Aorta (tissue), 5 donors: ENCODE results near the gene NOXA1. TPM values are rescaled to one million over a fixed set of nuclear protein-coding genes. Genes with fewer than 3 reads are reported as not detected.

Experiments used
- ATAC-seq: fragments of 200-7000 bp; cut with Tn5 transposase; one replicate; pipeline ENCODE4 v1.9.1; 2022; ENCODE audit warnings: moderate library complexity; ENCODE audit not compliant: low FRiP score
- DNase-seq, 2 donors: peaks; one replicate each; pipeline ENCODE4 v3.0.0-alpha.2; 2020
- H3K27ac ChIP-seq, 2 donors: one replicate each; pipeline ENCODE4 v1.5.1; 2013; ENCODE audit warnings: low read length in 2 of 2, mild to moderate bottlenecking in 2 of 2, moderate library complexity in 2 of 2, control low read depth in 1 of 2, inconsistent platforms in 1 of 2, low read depth in 1 of 2
- H3K27me3 ChIP-seq, 2 donors: one replicate each; pipeline ENCODE4 v1.6.1; 2013; ENCODE audit warnings: control low read depth in 1 of 2, low read length in 1 of 2, mild to moderate bottlenecking in 1 of 2, moderate library complexity in 1 of 2; ENCODE audit not compliant: insufficient read depth in 2 of 2, control insufficient read depth in 1 of 2
- H3K36me3 ChIP-seq, 2 donors: one replicate each; pipeline ENCODE4 v1.6.1; 2013; ENCODE audit warnings: control low read depth in 1 of 2, low read length in 1 of 2, mild to moderate bottlenecking in 1 of 2; ENCODE audit not compliant: insufficient read depth in 2 of 2, control insufficient read depth in 1 of 2
- H3K4me1 ChIP-seq, 2 donors: one replicate each; pipeline ENCODE4 v1.6.1; 2013; ENCODE audit warnings: low read length in 2 of 2, control low read depth in 1 of 2, mild to moderate bottlenecking in 1 of 2, moderate library complexity in 1 of 2; ENCODE audit not compliant: insufficient read depth in 2 of 2, control insufficient read depth in 1 of 2
- H3K4me3 ChIP-seq, 2 donors: one replicate each; pipeline ENCODE4 v1.5.1; 2013; ENCODE audit warnings: low read length in 2 of 2, control low read depth in 1 of 2, mild to moderate bottlenecking in 1 of 2
- H3K9me3 ChIP-seq: one replicate; pipeline ENCODE4 v1.6.1; 2013; ENCODE audit warnings: mild to moderate bottlenecking, low read length; ENCODE audit not compliant: control insufficient read depth
- whole genome bisulfite sequencing, 2 donors: extraction: QIAGEN DNeasy Blood & Tissue Kit; methylation state at CpG; one replicate each; pipeline ENCODE4 v1.1.7; 2013; 5-methylcytosine and 5-hydroxymethylcytosine counted together
- intact Hi-C, 2 donors: fragments of 100-400 bp; cut with DNase I; formaldehyde crosslinking; loops; one replicate each; pipeline versions ENCODE4 v1.14.2 to v1.15.0; 2022
- microRNA-seq, 2 donors: library from miRNA; unstranded; fragments of <30 nt; microRNA quantifications; one replicate each; pipeline ENCODE4 v1.2.0, GENCODE V29; 2020
- polyA plus RNA-seq, 2 donors: library from polyadenylated mRNA; stranded (reverse); fragments of 200-250 nt; gene quantifications; one replicate each; pipeline ENCODE4 v1.2.3, GENCODE V29; 2013
- total RNA-seq, 2 donors: library from RNA; stranded (reverse); fragmentation: NEBNext Ultra II Directional; extraction: Animal tissue kit (Norgen Biotek cat#: 25700); gene quantifications; one replicate each; pipeline ENCODE4 v1.2.1, GENCODE V29; 2021
- donor health status: healthy with polysubstance abuse.
- donor health status: Bipolar disorder and iron deficiency.
- donor health status: DM: no; HTN: no; CAD: no.
- donor health status: DM: no; HTN: no; CAD: no.
- donor health status: DM: yes; HTN: yes; CAD: no.

NOXA1 gene
- total and polyA plus RNA-seq, 4 donors = 2.9 to 12.6 (median 6.3) TPM

DNA sequence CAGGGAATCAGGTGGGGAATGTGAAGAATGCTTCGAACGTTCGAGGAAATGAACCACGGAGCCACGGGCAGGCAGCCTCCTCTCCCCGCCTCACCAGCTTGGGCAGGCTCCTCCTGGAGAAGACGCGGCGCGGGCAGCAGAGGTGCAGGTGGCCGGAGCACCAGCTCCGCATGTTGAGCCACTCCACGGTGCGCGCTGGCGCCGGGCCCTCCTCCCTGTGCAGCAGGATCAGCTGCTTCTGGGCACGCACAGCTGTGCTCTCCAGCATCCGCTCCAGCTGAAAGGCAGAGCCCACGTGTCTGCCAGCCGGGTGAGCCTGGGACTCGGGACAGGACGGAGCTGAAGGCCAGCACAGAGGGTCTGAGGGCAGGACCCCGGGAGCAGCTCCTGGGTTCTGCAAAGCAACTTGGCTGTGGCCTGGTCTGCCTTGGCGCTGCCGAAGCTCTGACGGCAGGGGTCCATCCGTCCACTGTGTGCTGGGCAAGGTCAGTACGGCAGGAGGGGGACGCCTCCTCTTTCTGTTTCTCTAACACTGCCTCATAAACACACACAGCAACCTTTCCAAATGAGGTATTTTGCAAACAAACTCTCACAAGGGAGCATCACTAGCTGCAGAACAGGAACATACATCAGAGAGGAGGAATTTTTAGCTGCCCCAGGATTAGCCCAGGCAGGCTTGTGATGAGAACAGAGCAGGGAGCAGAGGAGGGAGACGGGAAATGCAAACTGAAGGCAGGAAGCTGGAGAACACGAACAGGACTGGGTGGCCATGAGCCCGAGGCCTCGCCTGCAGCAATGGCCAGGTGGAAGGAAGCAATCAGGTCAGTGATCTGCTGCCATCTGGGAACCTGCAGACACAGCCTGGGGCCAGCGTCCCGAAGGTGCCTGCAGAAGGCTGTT, 56.0 kb downstream of the NOXA1 start:
- DNase-seq (peak in 1 of 2 donors; percentile 76), ATAC-seq (no peak)
- H3K4me3 ChIP-seq = no peak overlapping the region
- 73 to 85% methylated on average over 36 of the region's 36 CpGs for WGBS, 2 donors
- H3K27me3 ChIP-seq = no peaks in the 10 kb centered on the region
- no peaks in the 10 kb centered on the region for H3K36me3 ChIP-seq
- no peak overlapping the region for H3K27ac ChIP-seq
- intact Hi-C loops = no loop called here
- peaks cover 2% of the 10 kb centered on the region for H3K9me3 ChIP-seq
- no peaks in the 10 kb centered on the region for H3K4me1 ChIP-seq

DNA sequence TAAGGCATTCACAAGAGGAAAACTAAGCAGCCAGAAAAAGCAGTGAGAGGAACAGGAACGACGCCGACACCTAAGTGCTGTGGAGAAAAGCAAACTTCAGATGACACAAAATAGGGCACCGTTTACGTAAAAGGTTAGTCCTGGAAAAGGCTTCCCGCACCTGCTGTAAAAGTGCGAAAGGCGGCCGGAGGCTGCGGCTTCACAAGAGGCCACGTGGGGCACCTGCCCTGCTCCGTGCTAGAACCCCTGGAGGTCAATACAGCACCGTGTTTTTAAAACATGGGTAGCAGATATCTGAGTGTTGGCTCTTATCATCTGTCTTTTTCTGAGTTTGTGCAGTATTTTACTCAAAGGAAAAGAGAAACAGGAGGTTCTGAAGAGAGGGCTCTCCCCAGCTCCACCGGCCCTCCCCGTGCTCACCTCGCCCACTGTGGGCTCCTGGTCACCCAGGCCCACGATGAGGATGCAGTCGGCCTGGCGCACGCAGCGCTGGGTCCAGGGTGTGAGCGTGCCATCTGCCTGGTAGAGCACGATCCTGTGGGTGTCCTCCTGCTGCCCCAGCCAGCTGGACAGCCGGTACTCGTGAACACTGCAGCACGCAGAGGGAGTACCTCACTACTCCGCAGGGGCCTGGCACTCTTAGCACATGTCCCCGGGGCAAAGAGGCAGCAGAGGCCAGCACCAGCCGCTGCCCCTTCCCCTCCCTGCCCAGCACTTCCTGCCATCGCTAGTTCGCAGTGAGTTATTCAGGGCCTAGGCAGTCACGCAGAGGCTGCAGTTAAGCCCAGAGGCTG, 56.9 kb downstream of the NOXA1 start:
- Histone ChIP-seq H3K4me3 (no peak overlapping the region), H3K27me3 (no peaks in the 10 kb centered on the region), H3K9me3 (peaks cover 2% of the 10 kb centered on the region), H3K4me1 (no peaks in the 10 kb centered on the region), H3K36me3 (no peaks in the 10 kb centered on the region), H3K27ac (no peak overlapping the region)
- ATAC-seq (no peak), DNase-seq (peak in 1 of 2 donors; percentile 54)
- intact Hi-C loops = no loop called here
- 92 to 93% methylated on average over 32 of the region's 32 CpGs for WGBS, 2 donors

DNA sequence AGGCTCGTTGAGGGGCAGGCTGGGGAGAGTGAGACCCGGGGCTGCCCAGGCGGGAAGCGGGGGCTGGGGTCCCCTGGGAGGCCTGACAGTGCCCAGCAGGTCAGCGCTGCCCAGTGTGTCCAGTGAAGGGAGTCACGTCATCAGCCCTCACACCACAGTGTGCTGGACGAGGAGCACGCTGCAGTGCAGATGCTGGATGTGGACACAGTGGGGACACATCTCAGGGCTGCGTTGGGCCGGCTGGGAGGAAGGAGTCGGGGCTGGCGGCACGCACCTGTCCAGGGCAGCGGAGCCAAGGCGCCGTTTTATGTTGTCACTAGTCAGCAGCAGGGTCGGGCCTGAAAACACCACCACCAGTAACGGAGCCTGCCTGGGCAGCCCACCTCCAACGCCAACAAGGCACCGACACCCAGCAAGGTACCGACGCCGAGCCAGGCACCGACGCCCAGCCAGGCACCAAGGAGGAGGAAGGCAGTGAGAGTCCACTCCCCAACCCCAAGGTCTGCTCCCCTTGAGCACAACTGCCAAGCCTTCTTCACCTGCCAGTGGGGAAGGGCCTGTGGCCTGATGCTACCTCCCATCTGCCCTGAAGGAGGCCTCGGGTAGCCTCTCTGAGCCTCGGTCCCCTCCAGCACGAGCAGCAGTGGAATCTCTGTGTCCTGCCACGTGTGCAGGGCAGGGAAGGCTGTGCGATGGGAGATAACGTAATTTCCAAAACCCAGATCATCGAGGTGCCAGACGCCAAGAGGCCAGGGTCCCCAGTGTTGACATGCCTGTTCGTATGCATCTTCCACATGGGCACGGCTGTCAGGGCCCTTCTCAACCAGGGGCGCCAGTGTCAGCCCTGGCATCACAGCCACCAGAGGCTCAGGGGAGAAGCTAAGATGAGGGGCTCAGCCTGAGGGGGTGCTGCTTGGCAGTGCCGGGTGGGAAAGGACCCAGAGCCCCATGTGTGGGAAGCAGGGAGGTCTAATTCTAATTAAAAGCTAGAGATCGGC, 57.8 kb downstream of the NOXA1 start:
- ATAC-seq = no peak
- H3K27me3 ChIP-seq = no peaks in the 10 kb centered on the region
- 94% methylated on average over 36 to 38 of the region's 38 CpGs for WGBS, 2 donors
- H3K27ac ChIP-seq = no peak overlapping the region
- peak in 1 of 2 donors; percentile 72 for DNase-seq
- no peaks in the 10 kb centered on the region for H3K36me3 ChIP-seq
- H3K9me3 ChIP-seq = peaks cover 2% of the 10 kb centered on the region
- intact Hi-C loops = no loop called here
- no peaks in the 10 kb centered on the region for H3K4me1 ChIP-seq
- no peak overlapping the region for H3K4me3 ChIP-seq

DNA sequence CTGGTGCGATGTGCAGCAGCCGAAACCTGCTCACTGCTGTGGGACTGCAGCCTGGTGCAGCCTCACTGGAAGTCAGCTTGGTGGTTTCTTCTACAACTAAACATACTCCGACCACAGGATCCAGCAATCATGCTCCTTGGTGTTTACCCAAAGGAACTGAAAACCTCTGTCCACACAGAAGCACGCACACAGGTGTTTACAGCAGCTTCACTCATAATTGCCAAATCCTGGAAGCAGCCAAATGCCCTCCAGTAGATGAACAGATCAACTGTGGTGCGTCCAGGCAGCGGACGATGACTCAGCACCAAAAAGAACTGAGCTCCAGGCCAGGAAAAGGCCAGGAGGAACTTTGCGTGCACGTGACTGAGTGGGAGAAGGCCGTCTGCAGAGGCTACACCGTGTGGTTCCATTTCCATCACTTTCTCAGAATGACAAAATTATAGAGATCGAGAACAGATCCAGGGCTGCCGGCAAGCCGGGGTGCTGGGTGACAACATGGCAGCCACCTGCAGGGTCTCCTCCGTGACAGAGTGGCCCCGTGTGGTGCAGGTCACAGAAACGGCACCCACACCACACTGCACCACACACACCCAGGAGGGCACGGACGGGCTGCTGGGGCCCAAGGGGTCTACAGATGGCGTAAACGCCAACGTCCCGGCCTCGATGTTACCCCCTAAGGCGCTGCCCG, 59.0 kb downstream of the NOXA1 start:
- WGBS, 2 donors = 70 to 75% methylated on average over 26 of the region's 26 CpGs
- intact Hi-C loops = no loop called here

More for the DNA sequence above, 59.0 kb downstream of the NOXA1 start:
- DNase-seq = peak; percentile 76 to 85
- H3K9me3 ChIP-seq = no peaks in the 10 kb centered on the region
- peak; percentile 41 for ATAC-seq
- no peaks in the 10 kb centered on the region for H3K36me3 ChIP-seq
- H3K27me3 ChIP-seq = no peaks in the 10 kb centered on the region
- H3K4me3 ChIP-seq = no peak overlapping the region
- no peaks in the 10 kb centered on the region for H3K4me1 ChIP-seq
- H3K27ac ChIP-seq = no peak overlapping the region

Small RNA genes within 50 kb of the gene (microRNA-seq; reads per million reads assigned to microRNA genes)
- 0 to 4.8 reads per million in 2 donors for gene MIR7114

Other genes starting within 250 kb of the NOXA1 start
- 10 to 100 TPM; 38.7 to 54.0 TPM for gene ANAPC2, start 234.8 kb upstream of the NOXA1 start, total RNA-seq
- gene ANAPC2, start 234.8 kb upstream of the NOXA1 start, polyA plus RNA-seq = 10 to 100 TPM; 13.3 to 84.5 TPM
- 10 to 100 TPM; 30.5 to 37.4 TPM for gene SSNA1, start 234.7 kb upstream of the NOXA1 start, total RNA-seq
- 10 to 100 TPM; 77.0 to 87.1 TPM for gene SSNA1, start 234.7 kb upstream of the NOXA1 start, polyA plus RNA-seq
- 1 to 10 TPM; 4.3 to 5.9 TPM for gene TPRN, start 222.7 kb upstream of the NOXA1 start, total RNA-seq
- gene TPRN, start 222.7 kb upstream of the NOXA1 start, polyA plus RNA-seq = 10 to 100 TPM in 1 of 2 donors, 1 to 10 TPM in 1; 5.5 to 10.8 TPM
- 10 to 100 TPM; 21.5 to 25.7 TPM for gene TMEM203, start 217.7 kb upstream of the NOXA1 start, total RNA-seq
- gene TMEM203, start 217.7 kb upstream of the NOXA1 start, polyA plus RNA-seq = 10 to 100 TPM; 25.9 to 27.5 TPM
- gene NDOR1, start 217.7 kb upstream of the NOXA1 start, total RNA-seq = 10 to 100 TPM; 10.0 to 14.2 TPM
- gene NDOR1, start 217.7 kb upstream of the NOXA1 start, polyA plus RNA-seq = 10 to 100 TPM in 1 of 2 donors, 1 to 10 TPM in 1; 3.0 to 20.4 TPM
- 1 to 10 TPM; 2.2 to 3.4 TPM for gene RNF208, start 201.2 kb upstream of the NOXA1 start, total RNA-seq
- gene RNF208, start 201.2 kb upstream of the NOXA1 start, polyA plus RNA-seq = 10 to 100 TPM in 1 of 2 donors, 1 to 10 TPM in 1; 2.9 to 11.8 TPM
- gene CYSRT1, start 198.2 kb upstream of the NOXA1 start, total RNA-seq = not detected
- gene CYSRT1, start 198.2 kb upstream of the NOXA1 start, polyA plus RNA-seq = 1 to 10 TPM in 1 of 2 donors, not detected in 1; 1.1 TPM
- gene RNF224, start 195.9 kb upstream of the NOXA1 start, total RNA-seq = not detected
- gene RNF224, start 195.9 kb upstream of the NOXA1 start, polyA plus RNA-seq = under 1 TPM; 0.08 to 0.25 TPM
- gene SLC34A3, start 192.5 kb upstream of the NOXA1 start, total RNA-seq = not detected
- gene SLC34A3, start 192.5 kb upstream of the NOXA1 start, polyA plus RNA-seq = not detected
- gene TUBB4B, start 182.1 kb upstream of the NOXA1 start, total RNA-seq = 100 to 1,000 TPM in 1 of 2 donors, 10 to 100 TPM in 1; 86.9 to 152 TPM
- 100 to 1,000 TPM in 1 of 2 donors, 10 to 100 TPM in 1; 94.2 to 128 TPM for gene TUBB4B, start 182.1 kb upstream of the NOXA1 start, polyA plus RNA-seq
- not detected for gene STPG3, start 172.1 kb upstream of the NOXA1 start, total RNA-seq
- not detected for gene STPG3, start 172.1 kb upstream of the NOXA1 start, polyA plus RNA-seq
- gene NELFB, start 168.1 kb upstream of the NOXA1 start, total RNA-seq = 10 to 100 TPM; 35.5 to 40.9 TPM
- 10 to 100 TPM; 21.7 to 47.9 TPM for gene NELFB, start 168.1 kb upstream of the NOXA1 start, polyA plus RNA-seq
- gene TOR4A, start 145.7 kb upstream of the NOXA1 start, total RNA-seq = 10 to 100 TPM; 10.4 to 14.0 TPM
- 1 to 10 TPM; 2.6 to 6.0 TPM for gene TOR4A, start 145.7 kb upstream of the NOXA1 start, polyA plus RNA-seq
- 10 to 100 TPM; 13.3 to 26.6 TPM for gene NRARP, start 121.1 kb upstream of the NOXA1 start, total RNA-seq
- gene NRARP, start 121.1 kb upstream of the NOXA1 start, polyA plus RNA-seq = under 1 TPM; 0.50 to 0.97 TPM
- 10 to 100 TPM; 21.9 to 38.2 TPM for gene EXD3, start 231 bp upstream of the NOXA1 start, total RNA-seq
- 10 to 100 TPM; 15.9 to 96.8 TPM for gene EXD3, start 231 bp upstream of the NOXA1 start, polyA plus RNA-seq
- gene ENTPD8, start 18.0 kb downstream of the NOXA1 start, total RNA-seq = not detected
- gene ENTPD8, start 18.0 kb downstream of the NOXA1 start, polyA plus RNA-seq = 1 to 10 TPM in 1 of 2 donors, not detected in 1; 3.1 TPM
- gene NSMF, start 35.9 kb downstream of the NOXA1 start, total RNA-seq = 10 to 100 TPM; 76.8 to 78.2 TPM
- gene NSMF, start 35.9 kb downstream of the NOXA1 start, polyA plus RNA-seq = 100 to 1,000 TPM in 1 of 2 donors, 10 to 100 TPM in 1; 75.5 to 154 TPM
- 10 to 100 TPM in 1 of 2 donors, 1 to 10 TPM in 1; 7.6 to 10.3 TPM for gene PNPLA7, start 127.0 kb downstream of the NOXA1 start, total RNA-seq
- 10 to 100 TPM in 1 of 2 donors, 1 to 10 TPM in 1; 2.1 to 36.6 TPM for gene PNPLA7, start 127.0 kb downstream of the NOXA1 start, polyA plus RNA-seq
- gene MRPL41, start 128.5 kb downstream of the NOXA1 start, total RNA-seq = 10 to 100 TPM; 25.8 to 43.7 TPM
- 10 to 100 TPM; 39.7 to 86.6 TPM for gene MRPL41, start 128.5 kb downstream of the NOXA1 start, polyA plus RNA-seq
- 10 to 100 TPM; 24.8 to 35.7 TPM for gene DPH7, start 155.5 kb downstream of the NOXA1 start, total RNA-seq
- 10 to 100 TPM in 1 of 2 donors, 1 to 10 TPM in 1; 9.9 to 94.0 TPM for gene DPH7, start 155.5 kb downstream of the NOXA1 start, polyA plus RNA-seq
- 10 to 100 TPM; 10.3 to 12.8 TPM for gene ZMYND19, start 167.1 kb downstream of the NOXA1 start, total RNA-seq
- 10 to 100 TPM in 1 of 2 donors, 1 to 10 TPM in 1; 8.0 to 15.0 TPM for gene ZMYND19, start 167.1 kb downstream of the NOXA1 start, polyA plus RNA-seq
- gene ARRDC1, start 182.3 kb downstream of the NOXA1 start, total RNA-seq = 10 to 100 TPM; 20.6 to 35.6 TPM
- 10 to 100 TPM; 26.8 to 58.9 TPM for gene ARRDC1, start 182.3 kb downstream of the NOXA1 start, polyA plus RNA-seq
- 10 to 100 TPM; 68.9 to 85.8 TPM for gene EHMT1, start 195.6 kb downstream of the NOXA1 start, total RNA-seq
- gene EHMT1, start 195.6 kb downstream of the NOXA1 start, polyA plus RNA-seq = 10 to 100 TPM; 14.7 to 33.2 TPM